ENCODE results near the gene PSTPIP2.

GRCh38 chr18:45940724-45941123 lies 131.3 kb downstream of the PSTPIP2 start:
- TF ChIP-seq CTCF (conservative IDR thresholded peaks at IDR 0.05; ENCODE audit: low read length) (no peak), EZH2phosphoT487 (IDR thresholded peaks at IDR 0.05; ENCODE audit: borderline replicate concordance) (no peak)
